ENCODE measurements around the gene USP32.
A peak's percentile ranks its signal among the peaks of the same experiment; 100 is the strongest.
"Not testable (repeated sequence)": the region's sequence is repeated elsewhere in the genome, so short reads cannot be mapped to it uniquely, and the experiment has no call there.

USP32 gene, protein sequence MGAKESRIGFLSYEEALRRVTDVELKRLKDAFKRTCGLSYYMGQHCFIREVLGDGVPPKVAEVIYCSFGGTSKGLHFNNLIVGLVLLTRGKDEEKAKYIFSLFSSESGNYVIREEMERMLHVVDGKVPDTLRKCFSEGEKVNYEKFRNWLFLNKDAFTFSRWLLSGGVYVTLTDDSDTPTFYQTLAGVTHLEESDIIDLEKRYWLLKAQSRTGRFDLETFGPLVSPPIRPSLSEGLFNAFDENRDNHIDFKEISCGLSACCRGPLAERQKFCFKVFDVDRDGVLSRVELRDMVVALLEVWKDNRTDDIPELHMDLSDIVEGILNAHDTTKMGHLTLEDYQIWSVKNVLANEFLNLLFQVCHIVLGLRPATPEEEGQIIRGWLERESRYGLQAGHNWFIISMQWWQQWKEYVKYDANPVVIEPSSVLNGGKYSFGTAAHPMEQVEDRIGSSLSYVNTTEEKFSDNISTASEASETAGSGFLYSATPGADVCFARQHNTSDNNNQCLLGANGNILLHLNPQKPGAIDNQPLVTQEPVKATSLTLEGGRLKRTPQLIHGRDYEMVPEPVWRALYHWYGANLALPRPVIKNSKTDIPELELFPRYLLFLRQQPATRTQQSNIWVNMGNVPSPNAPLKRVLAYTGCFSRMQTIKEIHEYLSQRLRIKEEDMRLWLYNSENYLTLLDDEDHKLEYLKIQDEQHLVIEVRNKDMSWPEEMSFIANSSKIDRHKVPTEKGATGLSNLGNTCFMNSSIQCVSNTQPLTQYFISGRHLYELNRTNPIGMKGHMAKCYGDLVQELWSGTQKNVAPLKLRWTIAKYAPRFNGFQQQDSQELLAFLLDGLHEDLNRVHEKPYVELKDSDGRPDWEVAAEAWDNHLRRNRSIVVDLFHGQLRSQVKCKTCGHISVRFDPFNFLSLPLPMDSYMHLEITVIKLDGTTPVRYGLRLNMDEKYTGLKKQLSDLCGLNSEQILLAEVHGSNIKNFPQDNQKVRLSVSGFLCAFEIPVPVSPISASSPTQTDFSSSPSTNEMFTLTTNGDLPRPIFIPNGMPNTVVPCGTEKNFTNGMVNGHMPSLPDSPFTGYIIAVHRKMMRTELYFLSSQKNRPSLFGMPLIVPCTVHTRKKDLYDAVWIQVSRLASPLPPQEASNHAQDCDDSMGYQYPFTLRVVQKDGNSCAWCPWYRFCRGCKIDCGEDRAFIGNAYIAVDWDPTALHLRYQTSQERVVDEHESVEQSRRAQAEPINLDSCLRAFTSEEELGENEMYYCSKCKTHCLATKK (N-terminal part only)

DNA sequence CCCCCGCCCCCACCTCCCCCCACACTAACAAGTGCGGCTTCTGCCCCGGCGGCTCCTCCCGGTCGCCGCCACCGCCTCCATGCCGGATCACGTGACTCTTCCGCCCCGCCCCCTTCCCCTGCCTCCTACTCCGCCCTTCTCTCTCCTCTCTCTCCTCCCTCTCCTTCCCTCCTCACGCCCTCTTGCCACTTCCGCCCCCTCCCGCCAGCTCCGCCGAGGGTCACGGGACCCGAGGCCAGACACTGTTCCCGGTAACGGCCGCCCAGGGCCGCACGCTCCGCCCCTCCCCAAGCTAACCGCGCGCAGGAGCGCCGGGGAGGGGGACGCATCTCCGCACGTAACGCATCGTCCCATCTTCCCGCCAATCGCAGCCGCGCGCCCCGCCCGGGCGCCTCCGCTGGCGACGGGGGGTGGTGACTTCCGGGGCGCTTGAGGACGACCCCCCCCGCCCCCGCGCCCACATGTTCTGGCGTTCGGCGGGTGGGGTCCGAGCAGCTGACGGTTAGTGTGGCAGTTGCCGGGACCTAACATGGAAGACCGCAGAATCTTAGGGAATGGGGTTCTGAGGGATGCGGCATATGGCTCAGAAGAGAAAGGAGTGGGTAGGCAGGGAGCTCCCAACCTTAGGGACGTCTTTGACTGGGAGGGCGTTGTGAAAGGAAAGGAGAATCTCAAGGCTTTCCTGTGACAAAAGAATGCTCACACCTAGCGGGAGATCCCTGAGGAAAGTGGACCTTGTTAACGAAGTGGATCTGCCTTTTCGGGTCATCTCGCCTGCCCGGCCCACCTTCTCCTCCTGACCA lies at the start of gene USP32:
USP32 (minus strand) TSS at position 92 of the 803 bp plus-strand sequence. CDS start 194 bp downstream, outside the sequence.
- DNase-seq: peak; percentile 99

DNA sequence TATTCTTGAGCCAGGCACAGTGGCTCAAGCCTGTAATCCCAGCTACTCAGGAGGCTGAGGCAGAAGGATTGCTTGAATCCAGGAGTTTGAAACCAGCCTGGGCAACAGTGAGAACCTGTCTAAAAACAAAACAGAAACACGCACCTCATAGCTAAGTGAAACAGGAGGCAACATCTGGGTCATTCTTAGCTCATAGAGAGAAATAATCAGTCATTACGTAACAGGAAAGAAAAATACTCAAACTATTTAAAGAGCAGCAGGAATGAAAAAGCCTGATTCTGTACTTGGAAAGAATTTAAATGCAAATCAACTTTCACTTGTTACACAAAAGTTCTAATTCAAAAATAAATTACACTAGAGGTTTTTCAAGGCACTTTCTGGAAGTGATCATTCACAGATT lies 47.6 kb upstream of the USP32 start:
- no peak for DNase-seq

DNA sequence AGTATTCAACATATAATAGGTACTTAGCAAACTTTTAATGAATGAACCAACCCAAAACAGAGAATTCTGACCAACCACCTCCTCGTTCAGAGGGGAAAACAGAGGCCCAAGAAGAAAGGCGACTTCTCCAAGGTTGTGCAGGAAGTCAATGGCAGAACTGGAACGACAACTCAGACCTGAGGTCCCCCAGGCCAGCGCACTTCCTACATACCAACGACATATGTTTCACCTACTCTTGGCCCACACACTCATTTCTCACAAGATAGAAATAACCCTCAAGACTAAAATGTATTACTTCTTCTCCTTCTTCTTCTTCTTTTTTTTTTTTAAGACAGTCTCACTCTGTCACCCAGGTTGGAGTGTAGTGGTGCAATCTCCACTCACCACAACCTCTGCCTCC lies 44.7 kb upstream of the USP32 start:
- no peak for DNase-seq

DNA sequence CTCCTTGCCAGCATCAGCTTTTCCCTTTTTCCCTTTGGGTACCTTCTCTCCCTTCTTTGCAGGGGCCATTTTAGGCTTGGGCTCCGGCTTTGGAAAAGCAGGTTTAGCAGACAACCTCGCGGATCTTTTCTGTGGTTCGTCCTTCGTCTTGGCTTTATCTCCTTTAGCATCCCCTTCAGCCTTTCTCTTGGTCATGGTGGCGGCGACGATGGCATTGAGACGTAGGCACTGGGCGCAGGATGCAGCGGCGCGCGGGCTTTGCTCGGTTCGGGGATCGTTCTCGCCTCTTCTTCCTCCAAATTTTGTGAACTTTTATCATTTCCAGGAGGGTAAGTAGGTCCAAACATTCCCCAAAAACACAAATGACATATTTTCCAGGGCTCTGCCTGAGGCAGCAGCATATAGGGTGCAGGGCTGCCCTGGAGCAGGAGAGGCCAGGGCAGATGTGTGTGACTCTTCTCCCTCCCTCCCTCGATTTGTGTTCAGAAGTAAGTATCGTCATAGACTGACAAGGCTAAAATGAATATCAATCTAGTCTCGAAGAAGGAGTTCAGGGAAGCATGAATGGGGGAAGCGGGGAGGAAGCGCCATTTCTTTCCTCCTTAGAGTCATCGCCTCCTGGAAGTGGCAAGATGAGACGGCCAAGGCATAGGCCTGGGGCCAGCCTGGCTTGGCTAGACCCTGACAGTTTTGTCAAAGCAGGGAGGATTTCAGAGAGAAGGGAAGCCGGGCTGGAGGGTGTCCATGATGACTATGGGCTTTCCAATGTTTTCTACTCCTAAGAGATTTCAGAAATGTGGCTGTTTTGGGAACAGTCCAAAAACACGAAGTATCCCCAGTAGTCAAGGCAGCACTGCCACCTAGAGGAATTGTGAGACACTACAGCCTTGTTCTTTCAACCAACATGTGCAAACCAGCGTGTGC lies 43.6 kb upstream of the USP32 start:
- peak; percentile 75 for DNase-seq

DNA sequence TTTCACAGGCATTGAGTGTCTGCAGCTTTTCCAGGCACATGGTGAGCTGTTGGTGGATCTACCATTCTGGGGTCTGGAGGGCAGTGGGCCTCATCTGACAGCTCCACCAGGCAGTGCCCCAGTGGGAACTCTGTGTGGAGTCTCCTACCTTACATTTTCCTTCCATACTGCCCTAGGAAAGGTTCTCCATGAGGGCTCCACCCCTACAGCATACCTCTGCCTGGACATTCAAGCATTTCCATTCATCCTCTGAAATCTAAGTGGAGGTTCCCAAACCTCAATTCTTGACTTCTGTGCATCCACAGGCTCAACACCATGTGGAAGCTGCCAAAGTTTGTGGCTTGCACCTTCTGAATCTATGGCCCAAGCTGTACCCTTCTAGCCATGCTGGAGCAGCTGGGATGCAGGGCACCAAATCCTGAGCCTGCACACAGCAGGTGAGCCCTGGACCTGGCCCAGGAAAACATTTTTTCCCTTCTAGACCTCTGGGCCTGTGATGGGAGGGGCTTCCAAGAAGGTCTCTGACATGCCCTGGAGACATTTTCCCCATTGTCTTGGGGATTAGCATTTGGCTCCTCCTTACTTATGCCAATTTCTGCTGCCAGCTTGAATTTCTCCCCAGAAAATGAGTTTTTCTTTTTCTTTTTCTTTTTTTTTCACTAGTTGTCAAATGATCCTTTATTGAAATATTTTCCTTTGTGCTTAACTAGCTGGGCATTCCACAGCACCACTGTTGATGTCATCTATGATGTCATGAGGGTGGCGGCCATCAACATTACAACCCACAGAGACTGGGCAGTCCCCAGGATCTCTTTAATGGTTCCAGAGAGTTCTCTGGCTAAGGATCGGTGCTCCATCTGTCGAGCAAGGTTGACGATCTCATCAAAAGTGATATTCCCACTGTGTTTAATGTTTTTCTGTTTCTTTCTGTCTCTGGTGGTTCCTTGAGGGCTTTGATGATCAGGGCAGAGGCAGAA lies 41.4 kb upstream of the USP32 start:
- DNase-seq: not testable (repeated sequence)

DNA sequence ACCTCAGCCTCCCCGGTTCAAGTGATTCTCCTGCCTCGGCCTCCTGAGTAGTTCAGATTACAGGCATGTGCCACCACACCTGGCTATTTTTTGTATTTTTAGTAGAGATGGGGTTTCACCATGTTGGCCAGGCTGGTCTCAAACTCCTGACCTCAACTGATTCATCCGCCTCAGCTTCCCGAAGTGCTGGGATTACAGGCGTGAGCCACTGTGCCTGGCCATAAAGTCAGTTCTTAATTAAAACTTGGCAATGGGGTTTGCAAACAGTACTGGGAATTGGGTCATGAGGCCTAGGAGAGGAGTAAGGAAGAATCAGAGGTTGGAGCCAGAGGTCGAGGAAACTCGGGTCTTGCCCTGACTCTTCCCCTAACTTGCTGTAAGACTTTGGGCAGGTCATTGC lies 38.6 kb upstream of the USP32 start:
- not testable (repeated sequence) for DNase-seq

DNA sequence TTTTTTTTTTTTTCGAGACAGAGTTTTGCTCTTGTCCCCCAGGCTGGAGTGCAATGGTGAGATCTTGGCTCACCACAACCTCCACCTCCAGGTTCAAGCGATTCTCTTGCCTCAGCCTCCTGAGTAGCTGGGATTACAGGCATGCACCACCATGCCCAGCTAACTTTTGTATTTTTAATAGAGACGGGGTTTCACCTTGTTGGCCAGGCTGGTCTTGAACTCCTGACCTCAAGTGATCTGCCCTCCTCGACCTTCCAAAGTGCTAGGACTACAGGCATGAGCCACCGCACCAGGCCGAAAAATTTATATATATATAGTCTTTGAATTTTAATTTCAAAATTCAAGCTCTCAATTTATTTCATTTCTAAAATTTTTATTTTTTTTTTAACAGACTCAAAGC lies 36.6 kb upstream of the USP32 start:
- not testable (repeated sequence) for DNase-seq

DNA sequence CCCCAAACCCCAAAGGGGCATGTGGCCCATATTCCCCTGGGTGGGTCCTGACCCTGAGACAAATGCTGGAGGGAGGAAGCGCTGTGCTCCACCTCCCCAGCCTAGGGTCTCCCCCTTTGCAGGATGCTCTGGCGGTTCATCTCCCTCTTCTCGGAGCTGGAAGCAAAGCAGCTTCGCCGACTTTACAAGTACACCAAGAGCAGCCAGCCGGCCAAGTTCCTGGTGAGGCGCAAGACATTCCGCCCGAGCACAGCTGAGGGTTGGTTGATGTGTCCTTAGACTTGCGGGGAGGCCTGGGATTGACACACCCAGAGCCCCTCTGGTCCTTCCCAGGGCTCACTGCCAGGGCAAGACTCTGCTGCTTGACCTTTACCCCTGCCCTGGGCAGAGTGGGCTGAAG lies 34.7 kb upstream of the USP32 start:
- no peak for DNase-seq

- no peak for DNase-seq
These were observed 33.7 kb upstream of the USP32 start for GRCh38 chr17:60425626-60426025.

GRCh38 chr17:60423865-60424264 lies 31.9 kb upstream of the USP32 start:
- no peak for DNase-seq

DNA sequence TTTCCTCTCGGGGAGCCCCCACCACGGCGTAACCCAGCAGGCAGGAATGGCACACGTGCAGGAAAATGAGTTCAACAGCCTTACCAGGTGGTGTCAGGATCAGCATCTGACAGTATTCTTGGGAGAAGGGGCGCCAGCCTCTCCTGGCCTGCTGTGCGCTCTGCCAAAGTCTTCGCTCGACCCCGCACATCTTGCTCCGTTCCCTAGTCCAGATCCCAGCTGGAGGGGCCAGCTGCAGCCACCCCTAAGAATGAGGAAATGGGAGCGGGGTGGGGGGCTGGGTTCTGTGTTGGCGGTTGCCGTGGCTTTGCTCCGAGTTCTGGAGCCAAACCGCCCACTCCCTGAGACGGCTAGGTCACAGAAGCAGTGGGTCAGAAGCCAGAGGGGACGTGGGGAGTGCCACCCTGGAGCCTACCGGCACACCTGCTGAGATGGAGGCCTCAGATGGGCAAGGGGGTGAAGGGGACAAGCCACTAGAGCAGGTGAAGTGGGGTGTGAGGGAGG lies 30.3 kb upstream of the USP32 start, which contains the start of gene CHCT1:
CHCT1 (plus strand) TSS at position 328 of the 504 bp plus-strand sequence; CDS start at position 432, 104 bp downstream.
- no peak for DNase-seq

- DNase-seq: peak; percentile 91
These were observed 29.6 kb upstream of the USP32 start for GRCh38 chr17:60421273-60422161.

DNA sequence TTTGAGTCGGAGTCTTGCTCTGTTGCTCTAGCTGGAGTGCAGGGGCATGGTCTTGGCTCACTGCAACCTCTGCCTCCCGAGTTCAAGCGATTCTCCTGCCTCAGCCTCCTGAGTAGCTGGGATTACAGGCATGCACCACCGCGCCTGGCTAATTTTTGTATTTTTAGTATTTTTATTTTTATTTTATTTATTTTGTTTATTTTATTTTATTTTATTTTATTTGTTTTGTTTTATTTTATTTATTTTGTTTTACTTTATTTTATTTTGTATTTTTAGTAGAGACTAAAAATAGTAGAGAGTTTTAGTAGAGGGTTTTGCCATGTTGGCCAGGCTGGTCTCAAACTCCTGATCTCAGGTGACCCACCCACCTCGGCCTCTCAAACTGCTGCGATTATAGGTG lies 27.9 kb upstream of the USP32 start:
- DNase-seq: not testable (repeated sequence)

DNA sequence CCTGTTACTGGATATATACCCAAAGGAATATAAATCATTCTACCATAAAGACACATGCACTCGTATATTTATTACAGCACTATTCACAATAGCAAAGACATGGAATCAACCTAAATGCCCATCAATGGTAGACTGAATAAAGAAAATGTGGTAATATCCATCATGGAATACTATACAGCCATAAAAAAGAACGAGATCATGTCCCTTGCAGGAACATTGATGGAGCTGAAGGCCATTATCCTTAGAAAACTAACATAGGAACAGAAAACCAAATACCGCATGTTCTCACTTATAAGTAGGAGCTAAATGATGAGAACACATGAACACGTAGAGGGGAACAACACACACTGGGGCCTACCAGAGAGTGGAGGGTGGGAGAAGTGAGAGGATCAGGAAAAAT lies 27.1 kb upstream of the USP32 start:
- not testable (repeated sequence) for DNase-seq

- DNase-seq: no peak
These were observed 24.5 kb upstream of the USP32 start for GRCh38 chr17:60416368-60416925.

DNA sequence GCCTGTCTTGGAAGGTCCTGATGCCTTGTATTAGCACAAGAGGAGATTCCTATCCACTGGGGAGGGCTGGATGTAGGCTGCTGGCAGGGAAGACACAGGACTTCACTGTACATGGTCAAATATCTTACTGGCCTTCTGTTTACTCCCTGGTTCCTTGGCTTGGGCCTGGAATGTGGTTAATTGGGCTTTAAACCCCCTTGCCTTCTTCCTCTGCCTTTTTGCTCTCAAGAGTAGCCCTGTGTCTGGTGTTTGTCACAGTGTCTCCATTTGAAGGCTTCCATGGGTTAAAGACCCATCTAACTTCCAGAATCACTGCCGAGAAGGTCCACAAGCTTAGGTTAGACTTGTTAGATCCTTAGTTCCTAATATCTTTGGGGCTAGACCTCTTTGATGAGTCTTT lies 23.2 kb upstream of the USP32 start:
- DNase-seq: no peak

DNA sequence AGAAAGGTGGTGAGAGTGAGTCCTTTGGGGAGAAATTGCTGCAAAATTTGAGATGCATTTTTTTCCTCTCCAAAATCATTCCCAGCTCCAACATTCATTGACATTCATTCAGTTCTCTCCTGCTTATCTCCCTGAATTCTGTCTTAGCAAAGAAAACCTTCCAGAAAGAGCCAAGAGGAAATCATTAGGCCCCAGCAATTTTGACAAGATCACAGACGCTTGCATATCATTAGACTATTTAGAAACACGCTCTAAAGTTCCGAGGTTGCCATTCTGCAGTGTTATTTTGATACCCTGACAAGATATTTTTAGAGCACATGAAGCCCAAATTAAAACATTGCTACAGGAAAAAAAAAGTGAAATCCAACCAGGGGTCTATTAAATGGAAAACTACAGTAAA lies 20.8 kb upstream of the USP32 start:
- DNase-seq: no peak

DNA sequence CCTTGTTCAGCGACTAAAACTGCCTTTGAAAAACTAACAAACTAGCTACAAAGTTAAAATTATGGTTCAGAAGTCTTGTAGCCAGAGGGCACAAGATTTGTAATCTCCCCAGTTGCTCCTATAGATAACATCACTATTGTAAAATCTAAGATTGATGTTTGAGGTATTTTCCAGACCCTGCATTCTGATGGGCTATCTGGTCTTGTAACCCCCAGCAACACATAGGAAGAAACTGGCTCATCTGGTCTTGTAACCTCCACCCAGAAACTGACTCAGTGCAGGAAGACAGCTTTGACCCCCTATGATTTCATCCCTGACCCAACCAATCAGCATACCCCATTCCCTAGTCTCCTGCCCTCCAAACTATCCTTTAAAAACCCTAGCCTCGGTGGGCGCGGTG lies 18.1 kb upstream of the USP32 start:
- DNase-seq: no peak

Measured in activated effector memory CD4-positive, alpha-beta T cell treated with anti-CD3 and anti-CD28 coated beads, Interleukin-2, amount 50 U/mL, for 16 hours (primary cell).